Breast epithelium (tissue), 3 donors: Measurements from ENCODE around the gene ZNFX1.

ENCODE experiments used
- CTCF ChIP-seq, 3 donors: fragments of 450-650 bp; IDR thresholded peaks; one replicate each; pipeline ENCODE4 v1.5.1; 2016 to 2017; ENCODE audit warnings: antibody characterized with exemption in 3 of 3, mild to moderate bottlenecking in 3 of 3, moderate library complexity in 3 of 3
- POLR2A ChIP-seq: fragments of 450-650 bp; IDR thresholded peaks from one replicate; pipeline ENCODE4 v1.6.1; 2016; ENCODE audit warnings: antibody characterized with exemption, mild to moderate bottlenecking, moderate library complexity

DNA sequence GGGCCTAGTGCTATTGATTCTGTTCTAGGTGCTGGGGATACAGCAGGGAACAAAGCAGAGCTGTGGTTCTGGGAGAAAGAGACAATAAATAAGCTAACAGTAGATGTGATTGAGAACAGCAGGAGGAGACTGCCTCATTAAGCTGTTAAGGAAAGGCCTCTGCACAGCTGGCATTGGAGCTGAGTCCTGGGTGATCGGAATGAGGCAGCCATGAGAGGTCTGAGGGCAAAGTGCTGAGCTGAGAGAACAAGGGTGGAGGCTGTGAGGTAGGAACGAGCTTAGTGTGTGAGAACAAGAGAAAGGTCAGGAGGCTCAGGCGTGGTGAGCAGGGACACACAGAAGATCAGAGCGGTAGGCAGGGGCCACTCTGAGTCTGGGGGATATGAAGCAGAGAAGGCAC, 40.3 kb downstream of the ZNFX1 start:
- TF ChIP-seq CTCF (IDR thresholded peaks at IDR 0.05) (no peak), POLR2A (no peak)
